OCI-LY3 (cell line): ENCODE data around the gene AFAP1.

Experiments
- H2AFZ ChIP-seq: fragments of 200-600, 300-600 bp; shearing (Covaris generic); 2 replicates; pipeline ENCODE4 v1.6.0; 2014; ENCODE audit warnings: antibody characterized with exemption, low read depth, low read length
- H3K27ac ChIP-seq: fragments of 200-600, 300-600 bp; sonication (generic); 2 replicates; pipeline ENCODE4 v1.5.1; 2014; ENCODE audit warnings: mild to moderate bottlenecking, low read length, moderate library complexity, mixed read lengths
- H3K27me3 ChIP-seq: fragments of 200-600, 300-600 bp; sonication (generic); 2 replicates; pipeline ENCODE4 v1.6.1; 2014; ENCODE audit warnings: low read depth, low read length, mixed read lengths
- H3K36me3 ChIP-seq: fragments of 200-600, 300-600 bp; sonication (generic); replicated peaks from 2 replicates; pipeline ENCODE3; 2014; ENCODE audit warnings: low read depth, low read length, mixed read lengths
- H3K4me1 ChIP-seq: fragments of 300-600, 200-600 bp; sonication (generic); 2 replicates; pipeline ENCODE4 v1.6.1; 2014; ENCODE audit warnings: low read length, mixed read lengths
- H3K4me2 ChIP-seq: fragments of 200-600, 300-600 bp; sonication (generic); 2 replicates; pipeline ENCODE4 v1.6.1; 2014; ENCODE audit warnings: low read length, mixed read lengths
- H3K4me3 ChIP-seq: fragments of 300-600, 200-600 bp; sonication (generic); 2 replicates; pipeline ENCODE4 v1.5.1; 2014; ENCODE audit warnings: antibody characterized with exemption, mild to moderate bottlenecking, low read length, moderate library complexity
- H3K79me2 ChIP-seq: fragments of 300-600, 200-600 bp; shearing (Covaris generic); 2 replicates; pipeline ENCODE4 v1.6.1; 2014; ENCODE audit warnings: mild to moderate bottlenecking, low read length, mixed read lengths
- H3K9ac ChIP-seq: fragments of 300-600, 200-600 bp; shearing (Covaris generic); 2 replicates; pipeline ENCODE4 v1.6.0; 2014; ENCODE audit warnings: mild to moderate bottlenecking, low read length, moderate library complexity
- H3K9me3 ChIP-seq: fragments of 200-600, 300-600 bp; shearing (Covaris generic); 2 replicates; pipeline ENCODE4 v1.6.1; 2014; ENCODE audit warnings: low read length, mixed read lengths; ENCODE audit not compliant: insufficient read depth
- H4K20me1 ChIP-seq: fragments of 200-600, 300-600 bp; sonication (generic); 2 replicates; pipeline ENCODE4 v1.6.1; 2016; ENCODE audit warnings: low read length, mixed read lengths; ENCODE audit not compliant: insufficient read depth
- CTCF ChIP-seq: fragments of 200-600, 300-600 bp; sonication (generic); IDR thresholded peaks from 2 replicates; pipeline ENCODE4 v1.5.1; 2014; ENCODE audit warnings: antibody characterized with exemption, low read length, low read depth
- EZH2phosphoT487 ChIP-seq: fragments of 200-600 bp; shearing (Covaris generic); IDR thresholded peaks from 2 replicates; pipeline ENCODE4 v1.6.1; 2018; ENCODE audit warnings: antibody characterized with exemption, mixed run types, low read depth

AFAP1 gene

GRCh38 chr4:7812921-7813320, 126.7 kb downstream of the AFAP1 start:
- Histone ChIP-seq H4K20me1 (no peaks in the 10 kb centered on the region), H3K27ac (no peak overlapping the region), H3K4me1 (no peaks in the 10 kb centered on the region)

GRCh38 chr4:7812231-7812857, 127.3 kb downstream of the AFAP1 start:
- Histone ChIP-seq H3K27me3 (peaks cover 8% of the 10 kb centered on the region), H3K79me2 (no peaks in the 10 kb centered on the region), H4K20me1 (no peaks in the 10 kb centered on the region), H3K9me3 (no peaks in the 10 kb centered on the region), H3K9ac (no peak overlapping the region), H3K4me3 (no peak overlapping the region), H2AFZ (no peak overlapping the region), H3K4me1 (no peaks in the 10 kb centered on the region), H3K4me2 (no peak overlapping the region), H3K27ac (no peak overlapping the region), H3K36me3 (no peaks in the 10 kb centered on the region)
- TF ChIP-seq EZH2phosphoT487 (no peak), CTCF (no peak)

More at GRCh38 chr4:7812921-7813320, 126.7 kb downstream of the AFAP1 start:
- H3K4me3 ChIP-seq: no peak overlapping the region
- H3K9me3 ChIP-seq: no peaks in the 10 kb centered on the region
- H3K79me2 ChIP-seq: no peaks in the 10 kb centered on the region
- H3K36me3 ChIP-seq: no peaks in the 10 kb centered on the region
- H3K4me2 ChIP-seq: no peak overlapping the region
- TF ChIP-seq EZH2phosphoT487 (no peak), CTCF (no peak)
- no peak overlapping the region for H2AFZ ChIP-seq
- H3K9ac ChIP-seq: no peak overlapping the region
- peaks cover 7% of the 10 kb centered on the region for H3K27me3 ChIP-seq

DNA sequence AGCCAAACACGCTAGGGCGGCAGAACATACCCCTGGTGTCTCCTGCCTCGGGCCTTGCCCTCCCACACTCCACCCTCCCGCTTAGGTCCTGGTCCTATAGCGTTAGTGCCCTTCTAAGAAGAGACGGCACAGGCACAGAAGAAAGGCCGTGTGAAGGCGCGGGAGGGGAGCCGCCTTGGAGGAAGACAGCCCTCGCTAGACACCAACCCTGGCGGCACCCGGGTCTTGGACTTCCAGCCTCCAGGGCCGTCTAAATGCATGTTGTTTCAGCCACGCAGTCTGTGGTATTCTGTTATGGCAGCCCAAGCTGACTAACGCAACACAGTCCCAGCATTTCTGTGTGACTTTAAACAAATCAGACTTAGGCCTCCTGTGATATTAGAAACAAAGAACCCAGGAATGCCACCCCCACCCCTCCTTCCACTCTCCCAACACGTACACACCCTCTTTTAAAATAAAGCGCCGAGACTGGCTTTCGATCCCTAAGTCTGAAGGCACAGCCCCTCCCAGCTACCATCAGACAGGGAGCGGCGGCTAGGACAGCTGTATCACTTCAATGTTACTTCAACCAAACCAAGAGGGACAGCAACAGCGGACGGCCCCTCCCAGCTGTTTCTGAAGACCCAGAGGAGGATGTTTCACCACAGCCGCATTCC, 128.0 kb downstream of the AFAP1 start:
- Histone ChIP-seq H3K79me2 (no peaks in the 10 kb centered on the region), H2AFZ (no peak overlapping the region), H3K9ac (no peak overlapping the region), H3K4me1 (no peaks in the 10 kb centered on the region), H3K36me3 (no peaks in the 10 kb centered on the region), H3K4me3 (no peak overlapping the region), H4K20me1 (no peaks in the 10 kb centered on the region), H3K27me3 (peaks cover 14% of the 10 kb centered on the region), H3K27ac (no peak overlapping the region), H3K4me2 (no peak overlapping the region), H3K9me3 (no peaks in the 10 kb centered on the region)
- TF ChIP-seq EZH2phosphoT487: no peak
- no peak for TF ChIP-seq CTCF

DNA sequence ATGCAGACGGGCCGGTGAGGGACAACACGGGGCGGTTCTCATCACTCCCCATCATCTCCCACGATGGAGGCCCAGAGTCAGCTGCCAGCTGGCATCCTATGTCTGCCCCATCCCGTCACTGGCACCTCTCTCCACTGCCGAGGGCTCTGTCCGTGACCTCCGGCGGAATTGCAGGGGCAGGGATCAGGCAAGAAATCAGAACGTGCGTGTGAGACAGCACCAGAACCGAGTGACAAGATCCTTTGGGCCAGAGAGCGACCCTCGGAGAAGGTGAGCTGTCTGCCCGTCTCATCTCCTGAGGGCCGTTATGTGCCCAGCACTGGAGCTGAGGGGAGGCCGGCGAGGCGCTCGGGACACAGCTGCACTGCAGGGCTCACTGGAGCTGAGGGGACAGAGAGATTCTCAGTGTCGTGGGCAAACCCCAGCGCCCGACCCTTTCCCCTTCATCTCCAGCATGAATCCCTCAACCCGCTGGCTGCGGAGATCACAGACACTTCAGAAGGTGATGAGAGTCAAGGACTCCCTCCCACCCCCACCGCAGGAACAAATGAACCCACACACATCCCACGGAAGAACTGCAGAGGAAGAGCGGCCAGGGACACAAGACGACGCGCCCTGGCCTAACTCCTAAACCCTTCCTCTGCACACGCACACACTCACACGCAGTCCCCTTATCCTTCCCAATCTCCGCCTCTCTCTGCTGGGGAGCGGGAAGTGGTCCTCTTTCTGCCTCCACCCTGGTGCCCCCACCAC, 128.7 kb downstream of the AFAP1 start:
- no peaks in the 10 kb centered on the region for H3K36me3 ChIP-seq
- H3K9me3 ChIP-seq: no peaks in the 10 kb centered on the region
- peaks cover 19% of the 10 kb centered on the region for H3K27me3 ChIP-seq
- TF ChIP-seq CTCF: no peak
- no peak overlapping the region for H2AFZ ChIP-seq
- no peaks in the 10 kb centered on the region for H3K4me1 ChIP-seq
- no peak overlapping the region for H3K4me3 ChIP-seq
- H3K4me2 ChIP-seq: no peak overlapping the region
- no peaks in the 10 kb centered on the region for H3K79me2 ChIP-seq
- H3K27ac ChIP-seq: no peak overlapping the region
- no peaks in the 10 kb centered on the region for H4K20me1 ChIP-seq
- no peak overlapping the region for H3K9ac ChIP-seq
